ENCODE data around the gene DDX49.
"Not testable (repeated sequence)": the region's sequence is repeated elsewhere in the genome, so short reads cannot be mapped to it uniquely, and the experiment has no call there.

DDX49 gene

DNA sequence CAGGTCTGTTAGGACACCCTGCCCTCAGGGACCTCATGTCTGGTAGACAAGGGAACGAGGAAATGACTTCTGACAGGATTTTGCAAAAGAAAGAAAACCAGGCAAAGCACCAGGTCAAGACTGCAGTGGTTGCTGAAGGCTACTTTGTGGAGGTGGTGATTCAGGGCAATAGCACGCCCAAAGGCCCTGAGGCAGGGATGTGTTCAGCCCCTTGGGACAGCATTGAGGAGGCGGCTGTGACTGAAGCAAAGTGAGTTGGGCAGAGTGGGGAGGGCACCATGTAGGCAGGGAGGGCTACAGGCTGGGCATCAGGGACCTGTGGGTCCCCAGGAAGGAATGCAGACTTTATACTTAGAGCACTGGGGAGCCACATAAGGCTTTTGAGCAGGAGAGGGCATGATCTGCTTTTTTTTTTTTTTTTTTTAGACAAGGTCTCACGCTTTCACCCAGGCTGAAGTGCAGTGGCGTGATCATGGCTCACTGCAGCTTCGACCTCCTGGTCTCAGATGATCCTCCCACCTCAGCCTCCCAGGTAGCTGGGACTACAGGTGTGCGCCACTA, 32.3 kb downstream of the DDX49 start:
- no peaks in the 10 kb centered on the region for H4K20me1 ChIP-seq (ENCODE audit: insufficient read depth, low read length)
- DNase-seq, result no peak
- H3K27me3 ChIP-seq (replicated peaks; ENCODE audit: insufficient read depth, low read length), result no peaks in the 10 kb centered on the region
- TF ChIP-seq EZH2 (optimal IDR thresholded peaks at IDR 0.05; ENCODE audit: low read depth, low read length) (no peak), EZH2phosphoT487 (IDR thresholded peaks at IDR 0.05; ENCODE audit: low read length) (no peak)
- TF ChIP-seq, protein P1, sequence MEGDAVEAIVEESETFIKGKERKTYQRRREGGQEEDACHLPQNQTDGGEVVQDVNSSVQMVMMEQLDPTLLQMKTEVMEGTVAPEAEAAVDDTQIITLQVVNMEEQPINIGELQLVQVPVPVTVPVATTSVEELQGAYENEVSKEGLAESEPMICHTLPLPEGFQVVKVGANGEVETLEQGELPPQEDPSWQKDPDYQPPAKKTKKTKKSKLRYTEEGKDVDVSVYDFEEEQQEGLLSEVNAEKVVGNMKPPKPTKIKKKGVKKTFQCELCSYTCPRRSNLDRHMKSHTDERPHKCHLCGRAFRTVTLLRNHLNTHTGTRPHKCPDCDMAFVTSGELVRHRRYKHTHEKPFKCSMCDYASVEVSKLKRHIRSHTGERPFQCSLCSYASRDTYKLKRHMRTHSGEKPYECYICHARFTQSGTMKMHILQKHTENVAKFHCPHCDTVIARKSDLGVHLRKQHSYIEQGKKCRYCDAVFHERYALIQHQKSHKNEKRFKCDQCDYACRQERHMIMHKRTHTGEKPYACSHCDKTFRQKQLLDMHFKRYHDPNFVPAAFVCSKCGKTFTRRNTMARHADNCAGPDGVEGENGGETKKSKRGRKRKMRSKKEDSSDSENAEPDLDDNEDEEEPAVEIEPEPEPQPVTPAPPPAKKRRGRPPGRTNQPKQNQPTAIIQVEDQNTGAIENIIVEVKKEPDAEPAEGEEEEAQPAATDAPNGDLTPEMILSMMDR (IDR thresholded peaks at IDR 0.05; ENCODE audit: low read length), result no peak
- H3K9me2 ChIP-seq (replicated peaks; ENCODE audit: insufficient read depth, low read length), result no peaks in the 10 kb centered on the region
- no peaks in the 10 kb centered on the region for H3K36me3 ChIP-seq (replicated peaks; ENCODE audit: insufficient read depth, low read length)
- no peaks in the 10 kb centered on the region for H3K79me2 ChIP-seq (ENCODE audit: low read length)
- peaks cover 36% of the 10 kb centered on the region for H3K4me1 ChIP-seq (ENCODE audit: low read length)
- H3K9ac ChIP-seq (ENCODE audit: low read length), result no peak overlapping the region
- H3F3A ChIP-seq (ENCODE audit: insufficient read depth, low read length), result peaks cover 27% of the 10 kb centered on the region
- no peak overlapping the region for H3K4me3 ChIP-seq (ENCODE audit: low read length)
- no peak overlapping the region for H3K4me2 ChIP-seq (ENCODE audit: low read depth, low read length)
- H3K9me3 ChIP-seq (replicated peaks; ENCODE audit: insufficient read depth, low read length), result no peaks in the 10 kb centered on the region
- H2AFZ ChIP-seq (ENCODE audit: low read length), result no peak overlapping the region
- no peak overlapping the region; the same call in 1 of the 2 replicates for H3K27ac ChIP-seq (ENCODE audit: low read length)

DNA sequence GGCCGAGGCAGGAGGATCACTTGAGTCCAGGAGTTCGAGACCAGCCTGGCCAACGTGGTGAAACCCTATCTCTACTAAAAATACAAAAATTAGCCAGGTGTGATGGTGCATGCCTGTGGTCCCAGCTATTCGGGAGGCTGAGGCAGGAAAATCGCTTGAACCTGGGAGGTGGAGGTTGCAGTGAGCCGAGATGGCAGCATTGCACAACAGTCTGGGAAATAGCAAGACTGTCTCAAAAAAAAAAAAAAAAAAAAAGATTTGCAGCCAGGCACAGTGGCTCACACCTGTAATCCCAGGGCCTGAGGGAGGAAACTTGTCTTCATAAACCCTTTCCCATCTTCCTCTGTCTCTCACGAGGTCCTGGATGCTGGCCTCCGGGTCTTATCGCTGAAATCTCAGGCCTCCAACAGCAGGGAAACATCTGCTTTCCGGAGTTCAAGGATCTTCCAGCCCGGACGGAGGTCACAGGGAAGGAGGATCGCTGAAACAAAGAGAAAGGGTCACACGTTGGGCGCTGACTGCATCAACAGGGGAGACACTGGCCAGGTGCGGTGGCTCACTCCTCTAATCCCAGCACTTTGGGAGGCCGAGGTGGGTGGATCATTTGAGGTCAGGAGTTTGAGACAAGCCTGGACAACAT, 33.0 kb downstream of the DDX49 start:
- H4K20me1 ChIP-seq (ENCODE audit: insufficient read depth, low read length); H3K27ac ChIP-seq (ENCODE audit: low read length); H3K79me2 ChIP-seq (ENCODE audit: low read length); H3K9ac ChIP-seq (ENCODE audit: low read length); H3K9me3 ChIP-seq (replicated peaks; ENCODE audit: insufficient read depth, low read length); H3K4me2 ChIP-seq (ENCODE audit: low read depth, low read length); H3K9me2 ChIP-seq (replicated peaks; ENCODE audit: insufficient read depth, low read length); DNase-seq; H3K27me3 ChIP-seq (replicated peaks; ENCODE audit: insufficient read depth, low read length); H3K4me3 ChIP-seq (ENCODE audit: low read length); H2AFZ ChIP-seq (ENCODE audit: low read length); H3K36me3 ChIP-seq (replicated peaks; ENCODE audit: insufficient read depth, low read length): not testable (repeated sequence)
- Histone ChIP-seq H3F3A (ENCODE audit: insufficient read depth, low read length) (peaks cover 23% of the 10 kb centered on the region), H3K4me1 (ENCODE audit: low read length) (peaks cover 29% of the 10 kb centered on the region)

DNA sequence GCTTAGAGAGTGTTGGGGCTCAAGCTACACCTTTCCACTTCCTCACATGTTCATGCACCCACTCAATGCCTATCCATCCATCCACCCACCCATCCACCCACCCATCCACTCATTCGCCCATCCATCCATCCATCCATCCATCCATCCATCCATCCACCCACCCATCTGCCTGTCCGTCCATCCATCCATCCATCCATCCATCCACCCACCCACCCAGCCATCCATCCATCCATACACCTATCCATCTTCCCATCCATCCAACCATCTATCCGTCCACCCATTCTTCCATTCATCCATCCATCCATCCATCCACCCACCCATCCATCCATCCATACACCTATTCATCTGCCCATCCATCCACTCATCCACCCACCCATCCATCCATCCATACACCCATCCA, 34.6 kb downstream of the DDX49 start:
- Histone ChIP-seq H3K9me2 (replicated peaks; ENCODE audit: insufficient read depth, low read length) (no peaks in the 10 kb centered on the region), H3K4me1 (ENCODE audit: low read length) (peaks cover 13% of the 10 kb centered on the region), H3K36me3 (replicated peaks; ENCODE audit: insufficient read depth, low read length) (no peaks in the 10 kb centered on the region), H3K9me3 (replicated peaks; ENCODE audit: insufficient read depth, low read length) (no peaks in the 10 kb centered on the region), H3K9ac (ENCODE audit: low read length) (no peak overlapping the region), H3K27me3 (replicated peaks; ENCODE audit: insufficient read depth, low read length) (no peaks in the 10 kb centered on the region), H3F3A (ENCODE audit: insufficient read depth, low read length) (peaks cover 6% of the 10 kb centered on the region), H3K4me3 (ENCODE audit: low read length) (no peak overlapping the region), H2AFZ (ENCODE audit: low read length) (no peak overlapping the region), H3K79me2 (ENCODE audit: low read length) (no peaks in the 10 kb centered on the region), H4K20me1 (ENCODE audit: insufficient read depth, low read length) (no peaks in the 10 kb centered on the region), H3K27ac (ENCODE audit: low read length) (no peak overlapping the region), H3K4me2 (ENCODE audit: low read depth, low read length) (no peak overlapping the region)
- TF ChIP-seq EZH2 (optimal IDR thresholded peaks at IDR 0.05; ENCODE audit: low read depth, low read length) (no peak), EZH2phosphoT487 (IDR thresholded peaks at IDR 0.05; ENCODE audit: low read length) (no peak)
- TF ChIP-seq, protein P1 (IDR thresholded peaks at IDR 0.05; ENCODE audit: low read length), result no peak
- DNase-seq, result no peak

DNA sequence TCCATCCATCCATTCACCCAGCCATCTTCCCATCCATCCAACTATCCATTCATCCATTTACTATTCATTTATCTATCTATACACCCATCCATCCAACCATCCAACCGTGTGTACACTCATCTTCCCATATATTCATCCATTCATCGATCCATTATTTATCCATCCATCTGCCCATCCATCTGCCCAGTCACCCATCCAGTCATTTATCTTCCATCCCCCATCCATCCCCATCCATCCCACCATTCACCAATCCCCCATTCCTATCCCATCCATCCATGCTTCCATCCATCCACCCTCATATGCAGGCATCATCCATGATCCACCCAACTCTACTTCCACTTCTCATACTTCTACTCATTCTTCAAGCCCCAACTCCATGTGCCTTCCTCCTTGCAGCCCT, 35.5 kb downstream of the DDX49 start:
- TF ChIP-seq EZH2 (optimal IDR thresholded peaks at IDR 0.05; ENCODE audit: low read depth, low read length) (no peak), EZH2phosphoT487 (IDR thresholded peaks at IDR 0.05; ENCODE audit: low read length) (no peak)
- TF ChIP-seq, protein P1 (IDR thresholded peaks at IDR 0.05; ENCODE audit: low read length), result no peak
- peaks cover 6% of the 10 kb centered on the region for H3K4me1 ChIP-seq (ENCODE audit: low read length)
- no peaks in the 10 kb centered on the region for H3F3A ChIP-seq (ENCODE audit: insufficient read depth, low read length)
- H3K36me3 ChIP-seq (replicated peaks; ENCODE audit: insufficient read depth, low read length), result no peaks in the 10 kb centered on the region
- no peak overlapping the region for H3K9ac ChIP-seq (ENCODE audit: low read length)
- no peak overlapping the region for H2AFZ ChIP-seq (ENCODE audit: low read length)
- H4K20me1 ChIP-seq (ENCODE audit: insufficient read depth, low read length), result no peaks in the 10 kb centered on the region
- H3K79me2 ChIP-seq (ENCODE audit: low read length), result no peaks in the 10 kb centered on the region
- DNase-seq, result no peak
- H3K27me3 ChIP-seq (replicated peaks; ENCODE audit: insufficient read depth, low read length), result no peaks in the 10 kb centered on the region
- H3K9me2 ChIP-seq (replicated peaks; ENCODE audit: insufficient read depth, low read length), result no peaks in the 10 kb centered on the region
- H3K9me3 ChIP-seq (replicated peaks; ENCODE audit: insufficient read depth, low read length), result no peaks in the 10 kb centered on the region
- no peak overlapping the region for H3K27ac ChIP-seq (ENCODE audit: low read length)
- H3K4me3 ChIP-seq (ENCODE audit: low read length), result no peak overlapping the region
- H3K4me2 ChIP-seq (ENCODE audit: low read depth, low read length), result no peak overlapping the region
